Activated CD4-positive, alpha-beta T cell treated with anti-CD3 and anti-CD28 coated beads, Interleukin-2, Interleukin-4, amounts not matched to agents 100 ng/mL and 50 ng/mL, durations not matched to agents 16 hours and 8 hours (primary cell): ENCODE results near the gene SERPINA5.

Experiments used
- DNase-seq: peaks from one replicate; pipeline ENCODE4 v3.0.0-alpha.2; 2020; ENCODE audit warnings: low spot score

The SERPINA5 gene

GRCh38 chr14:94550041-94550440 is 31.2 kb upstream of the SERPINA5 start:
- DNase-seq: no peak

GRCh38 chr14:94555991-94556390 is 25.2 kb upstream of the SERPINA5 start:
- no peak for DNase-seq

GRCh38 chr14:94557327-94557726 is 23.9 kb upstream of the SERPINA5 start:
- DNase-seq: no peak

- no peak for DNase-seq
Observed at GRCh38 chr14:94558842-94559241, 22.4 kb upstream of the SERPINA5 start.

- no peak for DNase-seq
Observed at GRCh38 chr14:94559638-94560290, 21.5 kb upstream of the SERPINA5 start.

- DNase-seq: no peak
Observed at GRCh38 chr14:94560291-94560665, 20.9 kb upstream of the SERPINA5 start.

- no peak for DNase-seq
Observed at GRCh38 chr14:94560751-94561655, 20.2 kb upstream of the SERPINA5 start, which contains the start of gene SERPINA4. Gene SERPINA4 (plus strand): TSS chr14:94561442. CDS start chr14:94563483, 2,041 bp downstream.

- no peak for DNase-seq
Observed at GRCh38 chr14:94561656-94562010, 19.6 kb upstream of the SERPINA5 start.

GRCh38 chr14:94562022-94562421 is 19.2 kb upstream of the SERPINA5 start:
- no peak for DNase-seq

GRCh38 chr14:94562941-94563883 is 18.0 kb upstream of the SERPINA5 start:
- no peak for DNase-seq

- no peak for DNase-seq
Observed at GRCh38 chr14:94564381-94564780, 16.8 kb upstream of the SERPINA5 start.

- DNase-seq: no peak
Observed at GRCh38 chr14:94568186-94568585, 13.0 kb upstream of the SERPINA5 start.

- no peak for DNase-seq
Observed at GRCh38 chr14:94569381-94570001, 11.7 kb upstream of the SERPINA5 start.

GRCh38 chr14:94570002-94570400 is 11.2 kb upstream of the SERPINA5 start:
- DNase-seq: no peak

GRCh38 chr14:94570440-94570839 is 10.8 kb upstream of the SERPINA5 start:
- DNase-seq: no peak

- DNase-seq: no peak
Observed at GRCh38 chr14:94571395-94571794, 9.8 kb upstream of the SERPINA5 start.

GRCh38 chr14:94571950-94572349 is 9.3 kb upstream of the SERPINA5 start:
- DNase-seq: no peak

- DNase-seq: no peak
Observed at GRCh38 chr14:94572637-94573303, 8.5 kb upstream of the SERPINA5 start.

GRCh38 chr14:94573475-94574277 is 7.5 kb upstream of the SERPINA5 start:
- DNase-seq: no peak

- no peak for DNase-seq
Observed at GRCh38 chr14:94574336-94574735, 6.9 kb upstream of the SERPINA5 start.
